Activated CD4-positive, alpha-beta T cell treated with anti-CD3 and anti-CD28 coated beads, Interleukin-2, amount 50 U/mL, for 16 hours (primary cell): ENCODE results near the gene EPS8L3.
"Not testable (repeated sequence)": the region's sequence is repeated elsewhere in the genome, so short reads cannot be mapped to it uniquely, and the experiment has no call there.

Source experiments
- DNase-seq: peaks from one replicate; pipeline ENCODE4 v3.0.0-alpha.2; 2020

Gene EPS8L3

GRCh38 chr1:109763646-109764415 lies at the start of gene EPS8L3:
TSS of gene EPS8L3 (minus strand) at chr1:109763923. CDS start at chr1:109761749, 2,174 bp downstream.
- no peak for DNase-seq

GRCh38 chr1:109812691-109813393 lies 49.1 kb upstream of the EPS8L3 start:
- no peak for DNase-seq

DNA sequence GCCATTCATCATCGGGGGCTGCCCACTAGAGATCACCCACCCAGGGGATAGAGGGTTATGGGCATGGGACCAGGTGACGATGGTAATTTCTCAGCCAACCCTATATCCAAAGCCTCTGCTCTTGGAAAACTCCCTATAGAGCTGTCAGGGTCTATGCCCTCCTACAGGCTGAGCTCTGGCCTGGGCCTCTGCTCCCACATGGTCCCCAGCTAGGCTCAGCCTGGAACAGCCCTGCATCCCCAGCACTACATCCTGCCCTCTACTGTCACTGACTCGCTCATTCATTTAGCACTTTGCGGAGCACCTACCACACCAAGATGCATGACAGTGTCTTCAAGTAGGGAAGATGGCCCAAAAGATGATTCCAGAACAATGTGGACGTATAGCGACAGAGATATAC lies 45.0 kb upstream of the EPS8L3 start:
- DNase-seq = no peak

GRCh38 chr1:109807822-109808680 lies 44.3 kb upstream of the EPS8L3 start:
- no peak for DNase-seq

- DNase-seq = no peak
Measured at GRCh38 chr1:109807402-109807801, 43.7 kb upstream of the EPS8L3 start.

- DNase-seq = no peak
Measured at GRCh38 chr1:109806733-109807400, 43.1 kb upstream of the EPS8L3 start.

GRCh38 chr1:109805486-109806165 lies 41.9 kb upstream of the EPS8L3 start:
- no peak for DNase-seq

GRCh38 chr1:109804660-109805059 lies 40.9 kb upstream of the EPS8L3 start:
- DNase-seq = no peak

DNA sequence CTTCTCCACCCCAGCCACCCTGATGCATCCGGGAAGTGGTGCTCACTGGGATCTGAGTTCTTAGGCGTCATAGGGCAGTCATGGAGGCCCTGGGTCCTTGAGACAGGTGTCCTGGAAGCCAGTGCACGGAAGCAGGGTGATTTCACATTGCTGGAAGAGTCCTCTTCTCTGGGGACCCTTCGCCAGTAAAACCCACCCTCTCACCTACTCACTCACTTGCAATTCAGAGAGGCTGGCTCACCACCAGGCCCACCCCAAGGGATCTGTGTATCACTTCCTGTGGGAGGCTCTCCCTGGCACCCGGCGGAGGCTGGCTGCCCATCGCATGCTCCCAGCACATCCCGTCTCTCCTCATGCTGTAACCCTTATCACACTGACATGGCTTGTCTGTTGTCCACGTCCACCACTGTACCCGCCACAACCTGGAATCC lies 40.2 kb upstream of the EPS8L3 start:
- no peak for DNase-seq

- DNase-seq = no peak
Measured at GRCh38 chr1:109802901-109803561, 39.3 kb upstream of the EPS8L3 start.

DNA sequence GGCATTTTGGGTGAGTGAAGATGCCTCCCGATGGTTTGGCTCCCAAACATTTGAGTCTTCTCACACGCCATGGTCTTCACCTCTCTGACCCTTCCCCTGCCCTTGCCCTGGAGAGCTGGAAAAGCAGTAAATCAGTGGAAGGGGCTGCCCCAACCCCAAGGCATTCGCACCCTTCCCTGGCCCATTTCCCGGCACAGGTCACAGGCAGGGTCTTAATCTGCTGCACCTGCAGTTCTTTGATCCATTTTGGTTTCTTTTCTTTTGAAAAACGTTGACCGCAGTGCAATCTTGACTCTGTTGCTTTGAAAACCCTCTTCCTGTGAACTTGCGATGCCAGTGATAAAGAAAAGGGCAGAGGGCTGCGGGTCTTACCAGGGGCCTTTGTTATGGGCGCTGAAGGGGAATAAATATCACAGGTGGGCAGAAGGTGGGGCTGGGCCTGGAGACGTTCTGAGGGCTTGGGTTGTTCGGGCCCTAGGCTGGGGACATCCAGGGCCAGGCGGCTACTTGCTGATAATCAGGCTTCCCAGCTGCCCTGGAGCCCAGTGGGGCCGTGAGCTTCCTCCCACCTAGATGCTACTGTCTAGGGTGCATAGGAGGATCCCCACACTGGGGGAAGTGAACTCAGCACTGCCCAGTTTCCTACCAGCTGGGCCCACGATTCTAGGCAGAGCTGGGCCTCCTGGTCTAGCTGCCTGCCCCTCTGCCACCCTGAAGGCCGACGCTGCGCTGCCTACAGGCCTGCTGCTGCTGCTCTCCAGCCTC lies 38.6 kb upstream of the EPS8L3 start:
- DNase-seq = peak; percentile 77

GRCh38 chr1:109801791-109802135 lies 38.0 kb upstream of the EPS8L3 start:
- DNase-seq = no peak

GRCh38 chr1:109800291-109800690 lies 36.6 kb upstream of the EPS8L3 start:
- DNase-seq = no peak

GRCh38 chr1:109799445-109799844 lies 35.7 kb upstream of the EPS8L3 start:
- DNase-seq = no peak

DNA sequence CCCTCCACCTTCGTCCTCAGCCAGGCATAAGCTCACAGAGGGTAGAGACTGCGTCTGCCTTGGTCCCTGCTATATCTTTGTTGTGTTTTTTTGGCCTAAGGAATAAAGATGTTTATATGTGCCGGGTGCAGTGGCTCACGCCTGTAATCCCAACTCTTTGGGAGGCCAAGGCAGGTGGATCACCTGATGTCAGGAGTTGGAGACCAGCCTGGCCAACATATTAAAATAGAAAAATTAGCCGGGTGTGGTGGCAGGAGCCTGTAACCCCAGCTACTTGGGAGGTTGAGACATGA lies 33.5 kb upstream of the EPS8L3 start:
- DNase-seq = not testable (repeated sequence)

GRCh38 chr1:109796484-109797302 lies 33.0 kb upstream of the EPS8L3 start:
- peak; percentile 35 for DNase-seq

- no peak for DNase-seq
Measured at GRCh38 chr1:109794319-109795132, 30.8 kb upstream of the EPS8L3 start.

DNA sequence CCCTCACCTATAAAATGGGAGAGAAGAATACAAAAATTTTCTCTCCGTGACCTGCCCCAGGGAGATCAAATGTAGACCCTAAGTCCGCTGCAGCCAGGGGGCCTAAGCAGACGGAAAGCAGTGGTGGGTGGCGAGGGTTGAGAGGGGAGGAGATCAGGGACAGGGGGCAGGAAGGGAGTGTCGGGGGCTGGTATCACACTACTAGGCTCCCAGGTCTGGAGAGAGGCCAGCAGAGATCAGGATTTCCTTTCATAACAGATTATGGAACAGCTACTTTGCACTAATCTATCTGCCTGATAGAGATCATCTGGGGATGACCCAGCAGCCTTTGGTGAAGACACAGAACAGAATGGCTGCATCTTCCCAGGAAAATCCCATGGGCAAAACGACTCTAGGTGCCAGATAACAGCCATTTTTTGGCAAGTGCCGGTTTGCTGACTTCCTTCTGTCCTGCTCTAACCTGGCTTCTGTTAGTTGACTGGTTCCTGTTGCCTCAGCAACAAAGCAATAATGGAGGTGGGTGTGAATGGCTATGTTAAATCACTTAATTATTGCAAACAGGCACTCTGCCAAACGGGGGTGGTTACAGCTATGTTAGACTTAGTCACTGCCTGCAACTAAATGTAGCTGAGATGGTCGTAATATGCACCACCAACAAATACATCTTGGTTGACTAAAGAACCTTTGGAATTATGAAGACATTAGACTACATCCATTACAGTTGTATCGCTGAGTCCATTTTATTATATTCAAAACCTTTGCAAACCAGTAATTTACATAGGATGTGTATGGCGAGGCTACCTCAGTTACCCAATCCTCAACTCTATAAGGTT lies 30.0 kb upstream of the EPS8L3 start:
- no peak for DNase-seq
